IMR-90 (cell line): ENCODE results near the gene PRXL2B.

Experiments used
- BHLHE40 ChIP-seq: fragments of 150-350 bp; IDR thresholded peaks from 2 replicates; pipeline ENCODE4 v1.6.1; 2016; ENCODE audit warnings: mild to moderate bottlenecking, low read depth, low read length
- CEBPB ChIP-seq: IDR thresholded peaks from 2 replicates; pipeline ENCODE4 v1.6.1; 2012; ENCODE audit warnings: low read depth, low read length, improper control_type of control experiment
- ELK1 ChIP-seq: fragments of 150-350 bp; IDR thresholded peaks from 2 replicates; pipeline ENCODE4 v1.6.1; 2016; ENCODE audit warnings: low read depth, mild to moderate bottlenecking, low read length, moderate library complexity, borderline replicate concordance
- FOS ChIP-seq: fragments of 150-350 bp; IDR thresholded peaks from 2 replicates; pipeline ENCODE4 v1.6.1; 2016; ENCODE audit warnings: low read depth, low read length
- MAZ ChIP-seq: IDR thresholded peaks from 2 replicates; pipeline ENCODE4 v1.6.1; 2012; ENCODE audit warnings: low read depth, mild to moderate bottlenecking, low read length, improper control_type of control experiment, moderate library complexity, borderline replicate concordance
- MXI1 ChIP-seq: IDR thresholded peaks from 2 replicates; pipeline ENCODE4 v1.6.1; 2012; ENCODE audit warnings: low read depth, mild to moderate bottlenecking, low read length, moderate library complexity, borderline replicate concordance
- POLR2A ChIP-seq: IDR thresholded peaks from 2 replicates; pipeline ENCODE4 v1.6.1; 2012; ENCODE audit warnings: mild to moderate bottlenecking, low read depth, low read length
- RAD21 ChIP-seq: IDR thresholded peaks from 2 replicates; pipeline ENCODE4 v1.6.1; 2012; ENCODE audit warnings: low read length, improper control_type of control experiment
- RCOR1 ChIP-seq: IDR thresholded peaks from 2 replicates; pipeline ENCODE4 v1.6.1; 2012; ENCODE audit warnings: mild to moderate bottlenecking, low read length, improper control_type of control experiment; ENCODE audit not compliant: insufficient replicate concordance
- RFX5 ChIP-seq: IDR thresholded peaks from 2 replicates; pipeline ENCODE4 v1.8.0; 2012; ENCODE audit warnings: low read depth, mild to moderate bottlenecking, low read length, moderate library complexity
- TF ChIP-seq, protein P1 (sequence below): conservative IDR thresholded peaks from 2 replicates; pipeline ENCODE4 v1.5.1; 2012; ENCODE audit warnings: mild to moderate bottlenecking, low read depth, low read length, improper control_type of control experiment
- TF ChIP-seq, protein P2 (sequence below): fragments of 150-350 bp; IDR thresholded peaks from 2 replicates; pipeline ENCODE4 v1.6.1; 2017; ENCODE audit warnings: mild to moderate bottlenecking, antibody characterized with exemption, low read length, low read depth

- no peak for TF ChIP-seq BHLHE40
- no peak for TF ChIP-seq POLR2A
- no peak for TF ChIP-seq RFX5
- TF ChIP-seq, protein P1, sequence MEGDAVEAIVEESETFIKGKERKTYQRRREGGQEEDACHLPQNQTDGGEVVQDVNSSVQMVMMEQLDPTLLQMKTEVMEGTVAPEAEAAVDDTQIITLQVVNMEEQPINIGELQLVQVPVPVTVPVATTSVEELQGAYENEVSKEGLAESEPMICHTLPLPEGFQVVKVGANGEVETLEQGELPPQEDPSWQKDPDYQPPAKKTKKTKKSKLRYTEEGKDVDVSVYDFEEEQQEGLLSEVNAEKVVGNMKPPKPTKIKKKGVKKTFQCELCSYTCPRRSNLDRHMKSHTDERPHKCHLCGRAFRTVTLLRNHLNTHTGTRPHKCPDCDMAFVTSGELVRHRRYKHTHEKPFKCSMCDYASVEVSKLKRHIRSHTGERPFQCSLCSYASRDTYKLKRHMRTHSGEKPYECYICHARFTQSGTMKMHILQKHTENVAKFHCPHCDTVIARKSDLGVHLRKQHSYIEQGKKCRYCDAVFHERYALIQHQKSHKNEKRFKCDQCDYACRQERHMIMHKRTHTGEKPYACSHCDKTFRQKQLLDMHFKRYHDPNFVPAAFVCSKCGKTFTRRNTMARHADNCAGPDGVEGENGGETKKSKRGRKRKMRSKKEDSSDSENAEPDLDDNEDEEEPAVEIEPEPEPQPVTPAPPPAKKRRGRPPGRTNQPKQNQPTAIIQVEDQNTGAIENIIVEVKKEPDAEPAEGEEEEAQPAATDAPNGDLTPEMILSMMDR: no peak
- TF ChIP-seq ELK1: no peak
- no peak for TF ChIP-seq RCOR1
- TF ChIP-seq, protein P2, sequence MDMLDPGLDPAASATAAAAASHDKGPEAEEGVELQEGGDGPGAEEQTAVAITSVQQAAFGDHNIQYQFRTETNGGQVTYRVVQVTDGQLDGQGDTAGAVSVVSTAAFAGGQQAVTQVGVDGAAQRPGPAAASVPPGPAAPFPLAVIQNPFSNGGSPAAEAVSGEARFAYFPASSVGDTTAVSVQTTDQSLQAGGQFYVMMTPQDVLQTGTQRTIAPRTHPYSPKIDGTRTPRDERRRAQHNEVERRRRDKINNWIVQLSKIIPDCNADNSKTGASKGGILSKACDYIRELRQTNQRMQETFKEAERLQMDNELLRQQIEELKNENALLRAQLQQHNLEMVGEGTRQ: no peak
- TF ChIP-seq FOS: no peak
- TF ChIP-seq RAD21: no peak
- TF ChIP-seq CEBPB: no peak
- no peak for TF ChIP-seq MAZ
- no peak for TF ChIP-seq MXI1
Observed at GRCh38 chr1:2596530-2597333, 10.2 kb downstream of the PRXL2B start.
